Sigmoid colon (tissue), 7 donors: Measurements from ENCODE around the gene AHSP. TPM values are rescaled to one million over a fixed set of nuclear protein-coding genes. Genes with fewer than 3 reads are reported as not detected.

Experiments
- DNase-seq: peaks from one replicate; pipeline ENCODE4 v3.0.0-alpha.2; 2019
- H3K27ac ChIP-seq, 4 donors: fragments of 200-600 bp; sonication (generic); one replicate each; pipeline ENCODE4 v1.5.1; 2016 to 2019; ENCODE audit warnings: mild to moderate bottlenecking in 1 of 4
- H3K27me3 ChIP-seq, 3 donors: fragments of 200-600 bp; sonication (generic); one replicate each; pipeline ENCODE4 v1.5.1; 2019; ENCODE audit warnings: mild to moderate bottlenecking in 1 of 3
- H3K36me3 ChIP-seq, 4 donors: fragments of 200-600 bp; sonication (generic); one replicate each; pipeline ENCODE4 v1.5.1; 2016 to 2019
- H3K4me1 ChIP-seq, 4 donors: fragments of 200-600 bp; sonication (generic); one replicate each; pipeline ENCODE4 v1.5.1; 2017 to 2019
- H3K4me3 ChIP-seq, 4 donors: fragments of 200-600 bp; sonication (generic); one replicate each; pipeline ENCODE4 v1.5.1; 2017 to 2019; ENCODE audit warnings: mild to moderate bottlenecking in 2 of 4, moderate library complexity in 1 of 4
- H3K9me3 ChIP-seq, 4 donors: fragments of 200-600 bp in 3 of 4; sonication (generic) in 3 of 4; one replicate each; pipeline versions ENCODE4 v1.5.1 to v1.6.1; 2013 to 2019
- CTCF ChIP-seq, 4 experiments: fragments of 450-650 bp in 3 of 4; fragments of 200-600 bp in 1 of 4; IDR thresholded peaks; one replicate each; pipeline ENCODE4 v1.5.1; 2016 to 2019; ENCODE audit warnings: antibody characterized with exemption in 4 of 4, mild to moderate bottlenecking in 3 of 4, moderate library complexity in 2 of 4
- EP300 ChIP-seq, 4 donors: sonication (generic); formaldehyde crosslinking; IDR thresholded peaks; one replicate each; pipeline ENCODE4 v1.6.1; 2017; ENCODE audit warnings: antibody characterized with exemption in 4 of 4
- POLR2A ChIP-seq, 2 donors: fragments of 450-650 bp; IDR thresholded peaks; one replicate each; pipeline ENCODE4 v1.6.1; 2016; ENCODE audit warnings: antibody characterized with exemption in 2 of 2, mild to moderate bottlenecking in 2 of 2, moderate library complexity in 2 of 2
- POLR2AphosphoS5 ChIP-seq, 4 donors: sonication (generic); formaldehyde crosslinking; IDR thresholded peaks; one replicate each; pipeline ENCODE4 v1.6.1; 2017; ENCODE audit warnings: antibody characterized with exemption in 4 of 4
- WGBS, 2 donors: extraction: QIAGEN DNeasy Blood & Tissue Kit; methylation state at CpG; one replicate each; pipeline ENCODE4 v1.1.7; 2013; 5-methylcytosine and 5-hydroxymethylcytosine counted together
- intact Hi-C: fragments of 100-400 bp; cut with DNase I; formaldehyde crosslinking; loops from one replicate; pipeline ENCODE4 v1.15.1; 2023
- polyA plus RNA-seq, 3 donors: library from polyadenylated mRNA; stranded (reverse); fragments of 200-250 nt; gene quantifications; one replicate each; pipeline ENCODE4 v1.2.3, GENCODE V29; 2013
- total RNA-seq, 4 donors: library from RNA; depleted of rRNA; stranded (reverse); fragments of >200 nt; gene quantifications; one replicate each; pipeline ENCODE4 v1.1.0, GENCODE V29; 2016
- donor health status: healthy with polysubstance abuse.
- donor health status: Bipolar disorder and iron deficiency.
- donor health status: healthy.

Gene AHSP
- total and polyA plus RNA-seq, 7 donors, result not detected

DNA sequence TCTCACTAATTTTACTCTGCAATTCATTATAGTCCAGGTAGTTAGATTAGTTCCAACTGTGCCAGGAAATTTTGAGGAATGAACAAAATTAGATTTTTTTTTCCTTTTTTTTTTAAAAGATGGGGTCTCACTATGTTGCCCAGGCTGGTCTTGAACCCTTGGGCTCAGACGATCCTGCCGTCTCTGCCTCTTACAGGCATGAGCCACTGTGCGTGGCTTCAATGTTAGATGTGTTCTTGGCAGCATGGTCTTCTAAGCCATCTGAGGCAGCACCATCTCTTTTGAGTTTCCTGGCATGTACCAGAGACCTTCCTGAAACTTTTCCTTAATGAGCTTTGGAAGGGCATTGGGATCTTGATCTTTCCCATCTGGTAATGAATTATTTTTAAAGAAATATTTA lies 2.6 kb upstream of the AHSP start:
- H3K4me1 ChIP-seq, result peaks cover 0 to 19% (median 15%) of the 10 kb centered on the region in 4 donors
- no peaks in the 10 kb centered on the region for H3K9me3 ChIP-seq
- no peak overlapping the region for H3K27ac ChIP-seq
- H3K36me3 ChIP-seq, result no peaks in the 10 kb centered on the region
- DNase-seq, result no peak
- no peak overlapping the region for H3K4me3 ChIP-seq
- WGBS, 2 donors, result 93 to 95% methylated on average over 3 of the region's 3 CpGs
- TF ChIP-seq POLR2A (IDR thresholded peaks at IDR 0.05) (no peak), EP300 (IDR thresholded peaks at IDR 0.05) (no peak), POLR2AphosphoS5 (IDR thresholded peaks at IDR 0.05) (no peak), CTCF (IDR thresholded peaks at IDR 0.05) (no peak)
- intact Hi-C loops, result no loop called here
- peaks cover 0 to 20% (median 4%) of the 10 kb centered on the region in 3 donors for H3K27me3 ChIP-seq

GRCh38 chr16:31528523-31529107 lies 915 bp downstream of the AHSP start:
- H3K36me3 ChIP-seq, result no peaks in the 10 kb centered on the region
- H3K9me3 ChIP-seq, result no peaks in the 10 kb centered on the region
- H3K27me3 ChIP-seq, result peaks cover 0 to 28% (median 4%) of the 10 kb centered on the region in 3 donors
- DNase-seq, result no peak
- WGBS, 2 donors, result 43 to 47% methylated on average over 11 of the region's 11 CpGs
- peak overlapping the region in 1 of 4 donors; percentile 59 for H3K27ac ChIP-seq
- intact Hi-C loops, result no loop called here
- peaks cover 0 to 19% (median 16%) of the 10 kb centered on the region in 4 donors for H3K4me1 ChIP-seq
- TF ChIP-seq EP300 (IDR thresholded peaks at IDR 0.05), result no peak
- TF ChIP-seq POLR2A (IDR thresholded peaks at IDR 0.05), result no peak
- no peak for TF ChIP-seq POLR2AphosphoS5 (IDR thresholded peaks at IDR 0.05)
- H3K4me3 ChIP-seq, result peak overlapping the region in 3 of 4 donors; percentile 44 to 53 (median 49)

GRCh38 chr16:31529108-31529936 lies 1.6 kb downstream of the AHSP start:
- no peak for DNase-seq
- no peaks in the 10 kb centered on the region for H3K9me3 ChIP-seq
- H3K27ac ChIP-seq, result peak overlapping the region in 2 of 4 donors; percentile 25 to 59
- 5 to 7% methylated on average over 52 of the region's 52 CpGs for WGBS, 2 donors
- no peaks in the 10 kb centered on the region for H3K36me3 ChIP-seq
- intact Hi-C loops, result no loop called here
- H3K27me3 ChIP-seq, result peaks cover 0 to 34% (median 4%) of the 10 kb centered on the region in 3 donors
- peak overlapping the region; percentile 30 to 53 (median 46) for H3K4me3 ChIP-seq
- TF ChIP-seq POLR2AphosphoS5 (IDR thresholded peaks at IDR 0.05) (no peak), POLR2A (IDR thresholded peaks at IDR 0.05) (no peak), CTCF (IDR thresholded peaks at IDR 0.05) (no peak)
- peaks cover 0 to 19% (median 16%) of the 10 kb centered on the region in 4 donors for H3K4me1 ChIP-seq

DNA sequence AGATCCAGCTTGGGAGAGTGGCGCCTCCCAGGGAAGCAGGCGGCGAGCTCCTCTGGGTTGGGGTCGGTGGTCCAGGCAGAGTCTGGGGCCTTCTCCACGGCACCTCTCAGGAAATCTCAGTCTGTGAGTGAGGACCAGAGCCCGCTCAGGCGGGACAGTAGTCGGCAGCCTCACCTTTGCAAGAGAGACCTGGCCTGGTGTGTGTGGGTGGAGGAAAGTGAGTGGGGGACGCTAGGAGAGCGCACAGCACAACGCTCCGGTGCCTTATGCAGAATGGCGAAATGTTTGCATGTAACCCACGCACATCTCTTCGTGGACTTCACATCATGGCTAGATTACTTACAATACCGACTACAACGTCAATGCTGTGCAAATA lies 2.2 kb downstream of the AHSP start:
- Histone ChIP-seq H3K4me3 (peak overlapping the region; percentile 30 to 53 (median 46)), H3K9me3 (no peaks in the 10 kb centered on the region), H3K27ac (peak overlapping the region in 1 of 4 donors; percentile 59), H3K36me3 (no peaks in the 10 kb centered on the region), H3K4me1 (peaks cover 0 to 19% (median 16%) of the 10 kb centered on the region in 4 donors), H3K27me3 (peaks cover 0 to 38% (median 4%) of the 10 kb centered on the region in 3 donors)
- TF ChIP-seq EP300 (IDR thresholded peaks at IDR 0.05) (no peak), POLR2A (IDR thresholded peaks at IDR 0.05) (no peak), POLR2AphosphoS5 (IDR thresholded peaks at IDR 0.05) (no peak), CTCF (IDR thresholded peaks at IDR 0.05) (no peak)
- 26 to 45% methylated on average over 17 of the region's 17 CpGs for WGBS, 2 donors
- DNase-seq, result no peak
- intact Hi-C loops, result no loop called here

GRCh38 chr16:31530405-31530804 lies 2.7 kb downstream of the AHSP start:
- intact Hi-C loops, result no loop called here
- no peaks in the 10 kb centered on the region for H3K9me3 ChIP-seq
- 72 to 78% methylated on average over 5 of the region's 5 CpGs for WGBS, 2 donors
- no peak overlapping the region for H3K27ac ChIP-seq
- peaks cover 0 to 38% (median 4%) of the 10 kb centered on the region in 3 donors for H3K27me3 ChIP-seq
- TF ChIP-seq POLR2AphosphoS5 (IDR thresholded peaks at IDR 0.05) (no peak), EP300 (IDR thresholded peaks at IDR 0.05) (no peak), POLR2A (IDR thresholded peaks at IDR 0.05) (no peak), CTCF (IDR thresholded peaks at IDR 0.05) (no peak)
- H3K4me1 ChIP-seq, result peaks cover 0 to 19% (median 16%) of the 10 kb centered on the region in 4 donors
- no peak for DNase-seq
- H3K4me3 ChIP-seq, result no peak overlapping the region
- no peaks in the 10 kb centered on the region for H3K36me3 ChIP-seq
